ENCODE results near the gene APBB2.

The APBB2 gene

DNA sequence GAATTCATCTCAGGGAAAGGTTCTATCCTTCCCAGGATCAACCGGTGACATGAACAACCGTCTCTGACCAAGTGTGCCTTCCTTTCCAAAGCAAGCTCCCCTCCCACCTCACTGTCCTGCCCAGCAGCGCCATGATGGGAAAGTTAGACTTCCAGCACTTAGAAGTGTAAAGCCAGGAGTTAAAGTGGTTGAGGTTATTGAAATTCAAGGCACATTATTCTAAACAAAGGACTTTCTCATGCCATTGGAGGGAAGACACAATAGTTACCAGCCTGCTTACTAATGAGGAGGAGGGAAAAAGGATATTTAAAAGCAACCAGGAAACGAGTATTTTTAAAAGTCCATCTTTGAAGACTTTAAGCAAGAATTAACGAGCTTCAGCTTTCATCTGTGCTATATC is 367.8 kb downstream of the APBB2 start:
- H3K4me3 ChIP-seq (replicated peaks; ENCODE audit: low read depth, low read length), result no peak overlapping the region
- TF ChIP-seq CTCF (IDR thresholded peaks at IDR 0.05; ENCODE audit: low read depth, low read length, missing control alignments), result no peak
- no peak for DNase-seq (ENCODE audit: extremely low read depth, low read depth)

GRCh38 chr4:40845154-40845835 is 369.0 kb downstream of the APBB2 start:
- TF ChIP-seq CTCF (IDR thresholded peaks at IDR 0.05; ENCODE audit: low read depth, low read length, missing control alignments), result no peak
- H3K4me3 ChIP-seq (replicated peaks; ENCODE audit: low read depth, low read length), result no peak overlapping the region

DNA sequence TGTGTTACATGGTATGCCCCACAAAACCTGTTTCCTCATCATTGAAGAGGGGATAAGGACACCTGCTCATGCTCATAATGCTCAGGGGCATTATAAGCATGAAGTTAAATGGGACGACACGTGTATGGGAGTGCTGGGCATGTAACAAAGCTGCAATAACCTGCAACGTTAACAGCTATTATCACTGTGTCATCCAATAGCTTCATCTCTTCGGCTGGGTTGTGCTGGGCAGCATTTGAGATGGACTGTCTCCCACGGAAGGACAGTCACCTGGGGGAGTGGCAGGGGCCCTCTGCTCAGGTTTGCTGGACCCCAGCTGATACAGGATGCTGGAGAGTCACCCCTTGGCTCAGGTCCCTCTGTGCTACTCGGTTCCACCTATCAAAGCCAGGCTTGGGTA is 370.1 kb downstream of the APBB2 start:
- no peak for TF ChIP-seq CTCF (IDR thresholded peaks at IDR 0.05; ENCODE audit: low read depth, low read length, missing control alignments)
- no peak overlapping the region for H3K4me3 ChIP-seq (replicated peaks; ENCODE audit: low read depth, low read length)
- DNase-seq (ENCODE audit: extremely low read depth, low read depth), result no peak

More at GRCh38 chr4:40845154-40845835, 369.0 kb downstream of the APBB2 start:
- no peak for DNase-seq (ENCODE audit: extremely low read depth, low read depth)

- peak; percentile 18 for TF ChIP-seq CTCF (IDR thresholded peaks at IDR 0.05; ENCODE audit: low read depth, low read length, missing control alignments)
- no peak overlapping the region for H3K4me3 ChIP-seq (replicated peaks; ENCODE audit: low read depth, low read length)
- DNase-seq (ENCODE audit: extremely low read depth, low read depth), result no peak
Measured at GRCh38 chr4:40843696-40844095, 370.6 kb downstream of the APBB2 start.

DNA sequence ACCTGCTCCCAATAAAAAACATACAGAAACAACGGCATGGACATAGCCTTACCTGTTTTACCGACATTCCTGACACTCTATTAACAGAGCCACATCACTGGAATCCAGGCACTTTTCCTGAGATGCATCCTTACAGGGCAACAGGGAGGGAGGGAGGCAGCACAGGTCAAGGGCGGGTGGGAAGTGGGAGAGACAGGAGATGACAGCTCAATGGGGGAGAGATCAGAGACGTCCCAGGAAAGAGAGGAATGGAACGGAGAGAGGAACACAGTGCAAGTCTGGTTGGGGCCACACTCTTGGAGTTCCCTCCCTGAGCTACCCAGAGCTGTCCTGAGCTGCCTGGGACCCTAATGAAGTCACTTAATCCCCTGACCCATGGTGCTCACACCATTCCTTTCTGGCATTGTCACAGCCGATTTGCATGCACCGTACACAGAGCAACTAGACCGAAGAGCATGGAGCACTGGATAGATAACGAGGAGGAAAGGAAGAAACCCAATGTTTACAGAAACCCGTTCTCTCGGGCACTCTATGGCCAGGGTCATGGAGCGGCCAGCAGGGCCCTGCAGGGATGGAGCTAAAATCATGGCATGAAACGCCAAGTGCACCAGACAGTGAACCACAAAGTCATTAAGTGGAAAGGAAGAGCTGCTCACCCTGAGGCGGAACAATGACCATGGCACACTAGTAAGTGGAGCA is 371.5 kb downstream of the APBB2 start:
- H3K4me3 ChIP-seq (replicated peaks; ENCODE audit: low read depth, low read length), result no peak overlapping the region
- TF ChIP-seq CTCF (IDR thresholded peaks at IDR 0.05; ENCODE audit: low read depth, low read length, missing control alignments), result no peak
- no peak for DNase-seq (ENCODE audit: extremely low read depth, low read depth)

- no peak for TF ChIP-seq CTCF (IDR thresholded peaks at IDR 0.05; ENCODE audit: low read depth, low read length, missing control alignments)
- no peak overlapping the region for H3K4me3 ChIP-seq (replicated peaks; ENCODE audit: low read depth, low read length)
- DNase-seq (ENCODE audit: extremely low read depth, low read depth), result no peak
Measured at GRCh38 chr4:40842318-40842717, 372.0 kb downstream of the APBB2 start.
